SIG-M5 treated with dmso at 0.1 percent for 504 hours (cell line): Measurements from ENCODE around the gene MTHFD2.
"Not testable (repeated sequence)": the region's sequence is repeated elsewhere in the genome, so short reads cannot be mapped to it uniquely, and the experiment has no call there.

Source experiments
- DNase-seq: peaks from one replicate; lab custom pipeline; 2025; ENCODE audit not compliant: unreplicated experiment; lab: John Stamatoyannopoulos, UW

The MTHFD2 gene

GRCh38 chr2:74227646-74228045, 29.2 kb downstream of the MTHFD2 start:
- DNase-seq, result no peak

- no peak for DNase-seq
These were observed 30.4 kb downstream of the MTHFD2 start for GRCh38 chr2:74228772-74229171.

GRCh38 chr2:74229865-74230264, 31.4 kb downstream of the MTHFD2 start:
- not testable (repeated sequence) for DNase-seq

GRCh38 chr2:74232426-74232825, 34.0 kb downstream of the MTHFD2 start:
- DNase-seq, result no peak

- no peak for DNase-seq
These were observed 35.2 kb downstream of the MTHFD2 start for GRCh38 chr2:74233648-74234047.

- DNase-seq, result no peak
These were observed 36.6 kb downstream of the MTHFD2 start for GRCh38 chr2:74235041-74235440.

GRCh38 chr2:74238879-74239278, 40.5 kb downstream of the MTHFD2 start:
- DNase-seq, result peak; percentile 15

GRCh38 chr2:74239346-74239745, 40.9 kb downstream of the MTHFD2 start:
- DNase-seq, result no peak

- DNase-seq, result no peak
These were observed 44.1 kb downstream of the MTHFD2 start for GRCh38 chr2:74242354-74243071.

- no peak for DNase-seq
These were observed 45.9 kb downstream of the MTHFD2 start for GRCh38 chr2:74244286-74244685.

GRCh38 chr2:74246496-74247195, 48.2 kb downstream of the MTHFD2 start:
- DNase-seq, result no peak

- DNase-seq, result no peak
These were observed 51.1 kb downstream of the MTHFD2 start for GRCh38 chr2:74249406-74250122.

GRCh38 chr2:74250189-74250631, 51.8 kb downstream of the MTHFD2 start:
- peak; percentile 46 for DNase-seq

GRCh38 chr2:74252036-74252435, 53.6 kb downstream of the MTHFD2 start:
- no peak for DNase-seq

GRCh38 chr2:74252862-74253261, 54.4 kb downstream of the MTHFD2 start:
- DNase-seq, result no peak

GRCh38 chr2:74253306-74253970, 55.0 kb downstream of the MTHFD2 start:
- no peak for DNase-seq

- DNase-seq, result no peak
These were observed 55.5 kb downstream of the MTHFD2 start for GRCh38 chr2:74253971-74254310.

GRCh38 chr2:74255660-74256213, 57.3 kb downstream of the MTHFD2 start:
- no peak for DNase-seq

GRCh38 chr2:74259191-74259590, 60.8 kb downstream of the MTHFD2 start:
- DNase-seq, result no peak

- no peak for DNase-seq
These were observed 61.3 kb downstream of the MTHFD2 start for GRCh38 chr2:74259733-74260132.

- no peak for DNase-seq
These were observed 62.1 kb downstream of the MTHFD2 start for GRCh38 chr2:74260495-74260894.
